NCI-H1436 (cell line): Measurements from ENCODE around the gene ELOVL3.
"Not testable (repeated sequence)": the region's sequence is repeated elsewhere in the genome, so short reads cannot be mapped to it uniquely, and the experiment has no call there.

Source experiments
- DNase-seq: peaks from one replicate; lab custom pipeline; 2025; lab: John Stamatoyannopoulos, UW

The ELOVL3 gene

GRCh38 chr10:102227050-102227449 is 951 bp downstream of the ELOVL3 start:
- no peak for DNase-seq

- peak; percentile 79 for DNase-seq
These were observed 3.7 kb downstream of the ELOVL3 start for GRCh38 chr10:102229810-102230263.

GRCh38 chr10:102230264-102230860 is 4.3 kb downstream of the ELOVL3 start:
- peak; percentile 26 for DNase-seq

GRCh38 chr10:102230861-102231356 is 4.8 kb downstream of the ELOVL3 start:
- DNase-seq, result peak; percentile 7

GRCh38 chr10:102231357-102232318 is 5.5 kb downstream of the ELOVL3 start:
- DNase-seq, result peak; percentile 38

GRCh38 chr10:102233997-102234396 is 7.9 kb downstream of the ELOVL3 start:
- DNase-seq, result no peak

DNA sequence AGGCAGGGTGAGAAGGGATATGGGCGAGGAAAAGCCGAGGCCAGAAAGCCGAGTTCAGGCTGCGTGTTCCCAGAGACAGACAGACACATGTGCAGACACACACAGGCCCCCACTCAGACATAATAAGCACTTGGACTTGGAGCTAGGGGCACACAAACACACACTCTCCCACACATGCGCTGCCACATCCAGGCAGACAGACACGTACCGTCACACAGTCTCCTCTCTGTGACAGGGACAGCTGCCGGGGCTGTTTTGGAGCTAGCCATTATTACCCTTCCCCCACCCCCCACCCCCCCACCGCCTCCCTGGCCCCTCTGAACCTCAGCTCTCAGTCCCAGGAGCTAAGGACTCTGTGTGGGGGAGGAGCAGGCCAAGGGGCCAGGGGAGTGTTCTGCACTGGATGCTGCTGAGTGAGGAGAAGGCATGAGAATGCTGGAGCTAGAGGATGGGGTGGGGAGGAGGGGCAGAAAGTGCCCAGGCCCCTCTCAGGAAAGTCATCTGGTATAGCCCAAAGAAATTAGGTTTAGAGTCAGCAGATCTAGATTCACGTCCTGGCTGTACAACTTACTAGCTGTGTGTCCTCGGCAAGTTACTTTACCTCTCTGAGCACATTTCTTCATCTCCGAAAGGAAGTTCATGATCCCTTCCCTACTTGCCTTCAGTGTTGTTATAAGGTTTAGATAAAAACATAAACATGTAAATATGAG is 8.9 kb downstream of the ELOVL3 start:
- DNase-seq, result no peak

DNA sequence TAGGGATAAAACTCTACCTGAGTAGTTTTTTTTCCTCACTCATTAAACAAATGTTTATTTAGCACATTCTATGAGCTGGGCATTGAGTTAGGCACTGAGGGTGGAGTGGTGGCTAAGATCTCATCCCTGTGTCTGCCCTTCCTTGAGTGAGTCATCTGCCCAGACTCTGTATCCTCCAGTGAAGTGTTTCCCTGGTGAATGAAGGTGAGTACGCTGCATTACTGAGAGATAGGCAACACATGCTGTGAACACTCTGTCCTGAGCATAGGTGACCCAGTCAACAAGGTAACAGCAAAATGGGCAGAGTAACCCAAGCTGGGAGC is 9.5 kb downstream of the ELOVL3 start:
- DNase-seq, result no peak

- no peak for DNase-seq
These were observed 9.9 kb downstream of the ELOVL3 start for GRCh38 chr10:102236006-102236405.

DNA sequence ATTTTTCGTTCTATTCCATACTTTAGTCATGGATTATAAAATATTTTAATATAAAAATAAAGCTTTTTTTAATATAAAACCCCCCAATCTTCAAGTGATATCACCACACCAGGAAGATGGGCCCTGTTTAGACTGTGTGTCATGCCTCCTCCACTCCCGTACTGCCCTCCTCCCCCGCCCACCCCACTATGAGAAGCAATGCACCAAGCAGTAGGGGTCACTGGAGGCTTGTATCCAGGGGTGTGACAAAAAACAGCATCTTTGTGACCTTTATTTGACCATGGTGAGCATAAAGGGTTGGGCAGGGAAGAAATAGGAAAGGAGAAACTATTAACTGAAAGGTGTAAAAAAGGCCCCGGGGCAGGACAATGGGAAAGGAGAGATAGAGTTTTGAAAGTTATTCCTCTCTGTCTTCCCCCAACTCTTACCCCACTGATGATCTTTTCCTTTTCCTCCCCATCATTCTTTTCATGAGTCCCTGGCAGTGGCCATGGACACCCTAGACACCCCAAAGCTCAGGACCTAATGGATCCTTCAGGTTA is 11.7 kb downstream of the ELOVL3 start:
- DNase-seq, result no peak

GRCh38 chr10:102240467-102241031 is 14.4 kb downstream of the ELOVL3 start:
- no peak for DNase-seq

- no peak for DNase-seq
These were observed 14.9 kb downstream of the ELOVL3 start for GRCh38 chr10:102241032-102241443.

GRCh38 chr10:102241444-102242117 is 15.5 kb downstream of the ELOVL3 start, which contains the start of gene PITX3:
TSS of gene PITX3 (minus strand) at chr10:102241512. CDS start at chr10:102232080, 9,432 bp downstream.
- peak; percentile 82 for DNase-seq

- DNase-seq, result no peak
These were observed 16.0 kb downstream of the ELOVL3 start for GRCh38 chr10:102242118-102242485.

DNA sequence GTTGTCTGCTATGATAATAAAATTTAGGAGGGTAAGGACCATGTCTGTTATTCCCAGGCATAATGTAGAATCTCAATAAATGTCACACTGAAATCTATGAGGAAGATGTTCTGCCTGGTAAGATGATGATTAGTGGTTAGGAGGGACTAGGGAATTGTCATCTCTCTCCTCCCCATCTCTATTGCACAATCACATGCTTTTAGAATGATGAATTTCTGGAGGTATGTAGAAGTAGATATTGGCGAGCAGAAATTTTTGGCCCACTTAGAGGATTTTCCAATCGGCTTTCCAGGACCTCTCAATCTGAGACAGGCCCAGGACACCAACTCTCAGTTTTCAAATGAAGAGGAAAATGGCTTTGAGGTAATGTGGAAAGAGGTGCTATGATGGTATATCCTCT is 17.2 kb downstream of the ELOVL3 start:
- DNase-seq, result no peak

- DNase-seq, result peak; percentile 99
These were observed 19.2 kb downstream of the ELOVL3 start, which contains the start of gene GBF1 for GRCh38 chr10:102245082-102245931. TSS of gene GBF1 (plus strand) at chr10:102245532. CDS start at chr10:102258939, 13,407 bp downstream.

- DNase-seq, result no peak
These were observed 19.8 kb downstream of the ELOVL3 start for GRCh38 chr10:102245932-102246251.

DNA sequence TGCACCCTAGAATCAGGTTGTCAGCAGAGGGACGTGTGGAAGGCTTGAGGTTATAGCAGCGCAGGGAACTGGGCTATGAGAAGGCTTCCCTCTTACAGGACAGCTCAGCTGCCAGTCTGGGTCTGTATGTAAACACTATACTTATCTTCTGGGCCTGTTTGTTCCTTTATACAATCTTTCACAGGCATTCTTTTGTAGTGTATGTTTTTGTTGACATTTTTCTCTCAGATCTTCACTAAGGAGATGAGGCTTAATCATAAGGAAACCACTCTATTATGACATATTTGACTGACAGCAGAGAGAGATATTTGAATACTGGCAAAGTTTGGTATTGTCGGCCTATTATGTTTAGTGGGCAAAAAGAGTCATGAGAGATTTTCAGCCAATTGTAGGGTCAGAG is 20.2 kb downstream of the ELOVL3 start:
- no peak for DNase-seq

GRCh38 chr10:102247734-102248133 is 21.6 kb downstream of the ELOVL3 start:
- DNase-seq, result no peak

DNA sequence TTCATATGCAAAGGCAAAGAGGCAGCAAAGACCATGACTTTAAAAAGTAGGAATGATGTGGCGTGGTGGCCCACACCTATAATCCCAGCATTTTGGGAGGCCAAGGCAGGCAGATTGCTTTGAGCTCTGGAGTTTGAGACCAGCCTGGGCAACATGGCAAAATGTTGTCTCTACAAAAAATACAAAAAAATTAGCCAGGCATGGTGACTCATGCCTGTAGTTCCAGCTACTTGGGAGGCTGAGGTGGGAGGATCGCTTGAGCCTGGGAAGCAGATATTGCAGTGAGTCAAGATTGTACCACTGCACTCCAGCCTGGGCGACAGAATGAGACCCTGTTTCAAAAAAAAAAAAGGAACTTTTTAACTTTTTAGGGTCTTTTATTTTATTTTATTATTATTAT is 26.4 kb downstream of the ELOVL3 start:
- not testable (repeated sequence) for DNase-seq
